ENCODE data around the gene RDX. TPM values are rescaled to one million over a fixed set of nuclear protein-coding genes. Genes with fewer than 3 reads are reported as not detected.

RDX gene
- total and polyA plus RNA-seq, 9 of the 15 experiments (the other 6 are each of a cell fraction or from before 2014, with no cell fraction given), result 35.6 to 62.1 (median 54.3) TPM

DNA sequence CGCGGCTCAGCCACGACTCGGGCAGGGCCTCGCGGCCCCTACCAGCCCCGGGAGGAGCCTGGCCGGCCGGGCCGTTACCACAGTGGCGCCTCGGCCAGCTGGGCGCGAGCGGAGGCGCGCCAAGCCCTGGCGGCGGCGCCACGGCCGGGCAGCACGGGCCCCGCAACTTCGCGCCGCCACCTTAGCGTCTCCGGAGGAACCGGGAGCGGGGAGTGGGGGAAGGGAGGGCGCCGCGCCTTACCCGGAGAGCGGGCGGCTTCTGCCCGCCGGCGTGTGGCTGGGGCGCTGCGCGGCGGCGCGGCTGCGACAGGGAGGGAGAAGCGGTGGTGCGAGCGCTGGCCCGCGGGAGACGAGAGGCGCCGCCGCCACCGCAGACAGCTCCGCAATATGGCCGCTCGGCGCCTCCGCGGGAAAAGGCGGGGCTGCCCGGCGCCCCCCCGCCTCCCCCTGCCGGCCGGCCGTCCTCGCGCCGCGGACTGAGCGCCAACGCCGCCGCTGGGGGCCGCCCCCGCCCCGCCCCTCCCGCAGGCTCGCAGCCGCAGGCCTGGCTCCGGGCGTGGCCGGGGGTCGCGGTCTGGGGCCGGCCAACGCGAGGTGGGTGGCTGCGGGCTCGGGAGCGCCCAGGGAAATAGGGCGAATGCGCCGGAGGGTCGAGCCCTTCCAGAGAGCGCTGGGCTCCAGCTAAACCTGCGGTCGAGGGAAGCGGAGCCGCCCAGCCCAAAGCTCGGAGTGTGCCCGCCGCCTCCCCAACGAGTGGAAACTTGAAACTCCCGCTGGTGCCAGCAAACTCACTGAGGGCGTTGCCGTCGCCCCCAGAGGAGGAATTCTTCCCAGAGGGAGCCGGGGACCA is at the start of gene RDX (continued):
- TF ChIP-seq TFAM (CRISPR knock-in tag; conservative IDR thresholded peaks at IDR 0.05) (no peak), EGR1 (conservative IDR thresholded peaks at IDR 0.05) (peak; percentile 4; the same call in 1 of the 2 replicates), ZNF184 (CRISPR knock-in tag; IDR thresholded peaks at IDR 0.05) (no peak), BMI1 (IDR thresholded peaks at IDR 0.05; ENCODE audit: low read length) (no peak), SMAD4 (CRISPR knock-in tag; conservative IDR thresholded peaks at IDR 0.05) (peak; percentile 96), ERF (CRISPR knock-in tag; IDR thresholded peaks at IDR 0.05) (0 out of 2 replicates have a peak, but pooled peaks have one; percentile 40), RBM25 (IDR thresholded peaks at IDR 0.05; ENCODE audit: low read depth, low read length, severe bottlenecking) (peak; percentile 14), POLR2AphosphoS5 (IDR thresholded peaks at IDR 0.05; ENCODE audit: control insufficient read depth, insufficient read depth, low read depth, low read length) (peak; percentile 65), KLF1 (tag; IDR thresholded peaks at IDR 0.05) (peak; percentile 65; the same call in 1 of the 2 replicates), RB1 (IDR thresholded peaks at IDR 0.05; ENCODE audit: low read depth) (peak; percentile 88; the same call in 1 of the 2 replicates), SRSF1 (IDR thresholded peaks at IDR 0.05; ENCODE audit: low read depth, low read length) (no peak)
- TF ChIP-seq, protein P1, sequence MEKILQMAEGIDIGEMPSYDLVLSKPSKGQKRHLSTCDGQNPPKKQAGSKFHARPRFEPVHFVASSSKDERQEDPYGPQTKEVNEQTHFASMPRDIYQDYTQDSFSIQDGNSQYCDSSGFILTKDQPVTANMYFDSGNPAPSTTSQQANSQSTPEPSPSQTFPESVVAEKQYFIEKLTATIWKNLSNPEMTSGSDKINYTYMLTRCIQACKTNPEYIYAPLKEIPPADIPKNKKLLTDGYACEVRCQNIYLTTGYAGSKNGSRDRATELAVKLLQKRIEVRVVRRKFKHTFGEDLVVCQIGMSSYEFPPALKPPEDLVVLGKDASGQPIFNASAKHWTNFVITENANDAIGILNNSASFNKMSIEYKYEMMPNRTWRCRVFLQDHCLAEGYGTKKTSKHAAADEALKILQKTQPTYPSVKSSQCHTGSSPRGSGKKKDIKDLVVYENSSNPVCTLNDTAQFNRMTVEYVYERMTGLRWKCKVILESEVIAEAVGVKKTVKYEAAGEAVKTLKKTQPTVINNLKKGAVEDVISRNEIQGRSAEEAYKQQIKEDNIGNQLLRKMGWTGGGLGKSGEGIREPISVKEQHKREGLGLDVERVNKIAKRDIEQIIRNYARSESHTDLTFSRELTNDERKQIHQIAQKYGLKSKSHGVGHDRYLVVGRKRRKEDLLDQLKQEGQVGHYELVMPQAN (IDR thresholded peaks at IDR 0.05; ENCODE audit: borderline replicate concordance), result peak; percentile 58; the same call in 1 of the 2 replicates
- TF ChIP-seq, protein P2, sequence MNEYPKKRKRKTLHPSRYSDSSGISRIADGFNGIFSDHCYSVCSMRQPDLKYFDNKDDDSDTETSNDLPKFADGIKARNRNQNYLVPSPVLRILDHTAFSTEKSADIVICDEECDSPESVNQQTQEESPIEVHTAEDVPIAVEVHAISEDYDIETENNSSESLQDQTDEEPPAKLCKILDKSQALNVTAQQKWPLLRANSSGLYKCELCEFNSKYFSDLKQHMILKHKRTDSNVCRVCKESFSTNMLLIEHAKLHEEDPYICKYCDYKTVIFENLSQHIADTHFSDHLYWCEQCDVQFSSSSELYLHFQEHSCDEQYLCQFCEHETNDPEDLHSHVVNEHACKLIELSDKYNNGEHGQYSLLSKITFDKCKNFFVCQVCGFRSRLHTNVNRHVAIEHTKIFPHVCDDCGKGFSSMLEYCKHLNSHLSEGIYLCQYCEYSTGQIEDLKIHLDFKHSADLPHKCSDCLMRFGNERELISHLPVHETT (CRISPR knock-in tag; conservative IDR thresholded peaks at IDR 0.05 in 1 of 2, IDR thresholded peaks at IDR 0.05 in 1 of 2), result peak in 1 of 2 experiments; percentile 88; a peak in 2 of 4 replicates
- TF ChIP-seq, protein P3, sequence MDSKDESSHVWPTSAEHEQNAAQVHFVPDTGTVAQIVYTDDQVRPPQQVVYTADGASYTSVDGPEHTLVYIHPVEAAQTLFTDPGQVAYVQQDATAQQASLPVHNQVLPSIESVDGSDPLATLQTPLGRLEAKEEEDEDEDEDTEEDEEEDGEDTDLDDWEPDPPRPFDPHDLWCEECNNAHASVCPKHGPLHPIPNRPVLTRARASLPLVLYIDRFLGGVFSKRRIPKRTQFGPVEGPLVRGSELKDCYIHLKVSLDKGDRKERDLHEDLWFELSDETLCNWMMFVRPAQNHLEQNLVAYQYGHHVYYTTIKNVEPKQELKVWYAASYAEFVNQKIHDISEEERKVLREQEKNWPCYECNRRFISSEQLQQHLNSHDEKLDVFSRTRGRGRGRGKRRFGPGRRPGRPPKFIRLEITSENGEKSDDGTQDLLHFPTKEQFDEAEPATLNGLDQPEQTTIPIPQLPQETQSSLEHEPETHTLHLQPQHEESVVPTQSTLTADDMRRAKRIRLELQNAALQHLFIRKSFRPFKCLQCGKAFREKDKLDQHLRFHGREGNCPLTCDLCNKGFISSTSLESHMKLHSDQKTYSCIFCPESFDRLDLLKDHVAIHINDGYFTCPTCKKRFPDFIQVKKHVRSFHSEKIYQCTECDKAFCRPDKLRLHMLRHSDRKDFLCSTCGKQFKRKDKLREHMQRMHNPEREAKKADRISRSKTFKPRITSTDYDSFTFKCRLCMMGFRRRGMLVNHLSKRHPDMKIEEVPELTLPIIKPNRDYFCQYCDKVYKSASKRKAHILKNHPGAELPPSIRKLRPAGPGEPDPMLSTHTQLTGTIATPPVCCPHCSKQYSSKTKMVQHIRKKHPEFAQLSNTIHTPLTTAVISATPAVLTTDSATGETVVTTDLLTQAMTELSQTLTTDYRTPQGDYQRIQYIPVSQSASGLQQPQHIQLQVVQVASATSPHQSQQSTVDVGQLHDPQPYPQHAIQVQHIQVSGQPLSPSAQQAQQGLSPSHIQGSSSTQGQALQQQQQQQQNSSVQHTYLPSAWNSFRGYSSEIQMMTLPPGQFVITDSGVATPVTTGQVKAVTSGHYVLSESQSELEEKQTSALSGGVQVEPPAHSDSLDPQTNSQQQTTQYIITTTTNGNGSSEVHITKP (IDR thresholded peaks at IDR 0.05; ENCODE audit: partially characterized antibody), result no peak

Data from K562 (cell line).